Activated CD4-positive, alpha-beta T cell treated with anti-CD3 and anti-CD28 coated beads, Interleukin-2, amount 10 ng/mL, durations not matched to agents 24 days and 14 days (primary cell): ENCODE measurements around the gene SERPIND1. TPM values are rescaled to one million over a fixed set of nuclear protein-coding genes. Genes with fewer than 3 reads are reported as not detected.
"Not testable (repeated sequence)": the region's sequence is repeated elsewhere in the genome, so short reads cannot be mapped to it uniquely, and the experiment has no call there.

Experiments
- DNase-seq: peaks from one replicate; pipeline ENCODE4 v3.0.0; 2022
- H3K27ac Mint-ChIP-seq: one replicate; pipeline ENCODE4 v1.8.0; 2022; ENCODE audit warnings: mild to moderate bottlenecking, mixed read lengths
- H3K27me3 Mint-ChIP-seq: one replicate; pipeline ENCODE4 v1.8.0; 2022; ENCODE audit warnings: mixed read lengths
- H3K36me3 Mint-ChIP-seq: one replicate; pipeline ENCODE4 v1.8.0; 2022; ENCODE audit warnings: low read depth, mild to moderate bottlenecking, mixed read lengths
- H3K4me1 Mint-ChIP-seq: one replicate; pipeline ENCODE4 v1.8.0; 2021; ENCODE audit warnings: mixed read lengths
- H3K4me3 Mint-ChIP-seq: one replicate; pipeline ENCODE4 v1.8.0; 2022; ENCODE audit warnings: mild to moderate bottlenecking, moderate library complexity, mixed read lengths
- H3K9me3 Mint-ChIP-seq: one replicate; pipeline ENCODE4 v1.8.0; 2021; ENCODE audit warnings: mixed read lengths
- intact Hi-C: fragments of 100-400 bp; cut with micrococcal nuclease; formaldehyde crosslinking; loops from one replicate; pipeline ENCODE4 v1.15.1; 2023
- total RNA-seq: library from RNA; stranded (reverse); gene quantifications from 2 replicates; pipeline ENCODE4 v1.2.3, GENCODE V29; 2022

The SERPIND1 gene, protein sequence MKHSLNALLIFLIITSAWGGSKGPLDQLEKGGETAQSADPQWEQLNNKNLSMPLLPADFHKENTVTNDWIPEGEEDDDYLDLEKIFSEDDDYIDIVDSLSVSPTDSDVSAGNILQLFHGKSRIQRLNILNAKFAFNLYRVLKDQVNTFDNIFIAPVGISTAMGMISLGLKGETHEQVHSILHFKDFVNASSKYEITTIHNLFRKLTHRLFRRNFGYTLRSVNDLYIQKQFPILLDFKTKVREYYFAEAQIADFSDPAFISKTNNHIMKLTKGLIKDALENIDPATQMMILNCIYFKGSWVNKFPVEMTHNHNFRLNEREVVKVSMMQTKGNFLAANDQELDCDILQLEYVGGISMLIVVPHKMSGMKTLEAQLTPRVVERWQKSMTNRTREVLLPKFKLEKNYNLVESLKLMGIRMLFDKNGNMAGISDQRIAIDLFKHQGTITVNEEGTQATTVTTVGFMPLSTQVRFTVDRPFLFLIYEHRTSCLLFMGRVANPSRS
- not detected in 2 replicates for total RNA-seq

DNA sequence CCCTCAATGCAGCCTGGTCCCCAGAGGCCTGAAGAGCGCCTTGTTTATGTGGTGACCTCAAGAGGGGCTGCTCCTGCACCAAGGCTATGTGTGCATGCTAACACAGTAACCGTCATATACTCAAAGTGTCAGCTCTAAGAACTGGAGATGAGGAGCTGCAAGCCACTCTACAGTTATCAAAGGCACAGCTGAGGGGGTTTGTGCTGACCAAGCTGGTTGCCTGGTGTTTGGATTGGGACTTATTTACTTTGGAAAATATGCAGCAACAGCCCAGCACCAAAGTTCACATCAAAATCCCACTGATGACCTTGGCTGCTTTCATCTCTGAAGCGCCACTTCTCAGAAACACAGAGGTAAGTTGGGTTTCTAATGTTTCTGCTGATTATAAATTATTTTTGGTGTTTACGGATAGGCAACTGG, at the start of gene SERPIND1:
Gene SERPIND1 (plus strand): TSS at position 321 of the 420 bp plus-strand sequence. CDS start 5,200 bp downstream, outside the sequence.
- Mint-ChIP-seq H3K4me1 (peaks cover 5% of the 10 kb centered on the region), H3K27me3 (no peaks in the 10 kb centered on the region), H3K27ac (no peak within 1 kb of the TSS), H3K4me3 (no peak within 1 kb of the TSS), H3K9me3 (no peaks in the 10 kb centered on the region), H3K36me3 (peaks cover 11% of the 10 kb centered on the region)
- no peak for DNase-seq
- intact Hi-C loops = no loop called here

DNA sequence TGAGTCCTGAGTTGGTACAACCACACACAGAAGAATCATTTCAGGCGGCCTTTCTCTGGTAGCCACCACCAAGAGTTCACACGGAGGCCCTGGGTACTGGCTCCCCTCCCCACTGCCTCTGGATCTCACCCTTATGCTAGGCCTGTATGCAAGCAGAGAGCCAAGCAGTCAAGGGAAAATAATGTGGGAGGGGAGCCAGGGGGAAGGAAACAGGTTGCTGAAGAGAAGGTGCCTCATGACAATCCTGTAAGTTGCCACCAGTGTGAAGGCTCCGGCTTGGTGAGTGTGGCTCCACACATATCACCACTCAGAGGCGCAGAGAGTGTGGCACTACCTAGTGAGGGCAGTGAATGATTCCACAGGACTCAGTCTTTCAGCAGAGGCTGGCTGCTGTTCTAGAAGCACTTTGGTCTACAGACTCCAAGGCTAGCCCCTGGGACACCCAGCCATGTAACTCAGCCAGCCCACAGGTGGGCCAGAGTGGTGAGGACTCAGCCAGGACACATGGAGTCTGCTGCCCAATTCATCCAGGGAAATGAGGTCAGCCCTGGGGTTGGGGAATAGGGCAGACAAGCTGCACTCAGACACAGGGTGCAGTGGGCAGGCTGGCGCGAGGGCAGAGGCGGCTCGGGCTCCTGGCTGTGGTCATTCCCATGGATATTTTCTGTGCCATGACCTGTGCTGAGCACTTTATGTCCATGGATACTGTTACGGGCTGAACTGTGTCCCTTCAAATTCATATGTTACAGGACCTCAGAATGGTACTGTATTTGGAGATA, 49.0 kb upstream of the SERPIND1 start:
- Mint-ChIP-seq H3K27ac (no peak overlapping the region), H3K27me3 (no peaks in the 10 kb centered on the region), H3K4me3 (no peak overlapping the region), H3K4me1 (no peaks in the 10 kb centered on the region), H3K36me3 (peaks cover 17% of the 10 kb centered on the region), H3K9me3 (no peaks in the 10 kb centered on the region)
- DNase-seq = no peak
- intact Hi-C loops = no loop called here

DNA sequence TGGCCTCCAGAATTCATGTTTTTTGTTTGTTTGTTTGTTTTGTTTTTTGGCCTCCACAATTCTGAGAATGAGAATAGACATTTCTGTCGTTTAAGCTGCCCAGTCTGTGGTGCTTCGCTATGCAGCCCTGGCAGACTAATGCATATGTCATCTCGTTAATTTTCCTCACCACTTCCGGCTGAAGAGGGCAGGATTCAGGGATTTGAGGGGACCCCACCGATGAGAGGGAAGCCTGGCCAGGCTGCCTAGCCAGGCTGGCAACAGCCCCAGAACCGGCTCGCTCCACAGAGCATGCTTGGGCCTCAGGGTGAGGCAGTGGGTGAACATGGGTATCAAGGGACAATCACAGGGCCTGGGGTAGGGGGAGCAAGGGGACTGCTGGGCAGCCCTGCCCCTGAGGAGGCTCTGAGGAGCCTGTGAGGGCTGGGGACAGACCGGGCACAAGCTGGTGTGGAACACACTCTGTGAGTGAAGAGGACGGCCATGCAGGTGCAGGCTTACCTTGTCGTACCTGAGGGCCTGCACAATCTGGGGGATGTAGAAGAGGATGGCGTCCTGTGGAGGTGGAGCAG, 47.8 kb upstream of the SERPIND1 start:
- no peak overlapping the region for H3K4me3 Mint-ChIP-seq
- no peak overlapping the region for H3K27ac Mint-ChIP-seq
- no peaks in the 10 kb centered on the region for H3K27me3 Mint-ChIP-seq
- H3K4me1 Mint-ChIP-seq = no peaks in the 10 kb centered on the region
- no peaks in the 10 kb centered on the region for H3K9me3 Mint-ChIP-seq
- H3K36me3 Mint-ChIP-seq = peaks cover 17% of the 10 kb centered on the region
- intact Hi-C loops = no loop called here
- DNase-seq = no peak

DNA sequence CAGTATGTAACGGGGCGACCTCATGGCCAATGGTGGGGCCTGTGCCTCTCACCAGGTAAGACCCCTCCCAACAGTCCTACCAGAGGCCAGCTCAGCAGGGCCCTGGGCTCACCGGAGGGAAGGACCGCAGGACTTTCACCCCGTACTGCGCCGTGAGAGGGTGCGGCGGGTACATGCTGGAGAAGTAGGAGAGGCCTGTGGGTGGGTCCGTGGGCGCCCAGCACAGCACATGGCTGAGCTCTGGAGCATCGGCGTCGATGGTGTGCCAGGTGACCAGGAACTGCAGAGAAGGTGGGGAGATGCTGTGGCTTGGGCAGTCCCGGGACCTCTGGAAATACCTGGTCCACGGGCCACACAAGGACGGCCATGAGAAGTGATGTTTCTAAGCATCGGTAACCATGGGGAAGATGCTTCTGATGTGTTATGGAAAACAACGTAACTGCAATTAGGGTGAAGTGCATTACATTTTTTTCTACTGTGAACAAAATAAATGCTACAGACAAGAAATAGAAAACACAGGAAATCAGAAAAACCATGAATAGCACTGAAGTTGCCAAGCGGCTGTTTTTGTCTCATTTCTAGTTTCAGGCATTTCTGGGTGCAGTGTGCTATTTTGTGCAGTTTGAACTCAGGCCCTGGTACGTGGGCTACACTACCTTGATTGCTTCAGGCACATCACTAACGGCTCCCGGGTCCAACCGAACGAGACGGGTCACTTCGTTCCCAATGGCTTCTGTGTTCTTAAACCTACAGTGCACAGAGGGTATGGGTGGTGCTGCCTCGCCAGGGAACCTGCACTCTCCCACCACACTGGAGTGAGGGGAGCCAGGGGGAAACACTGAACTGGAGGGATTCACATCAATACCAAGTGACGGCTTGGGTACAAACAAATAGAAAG, 46.5 kb upstream of the SERPIND1 start:
- Mint-ChIP-seq H3K4me3 (no peak overlapping the region), H3K9me3 (no peaks in the 10 kb centered on the region), H3K27me3 (no peaks in the 10 kb centered on the region), H3K4me1 (no peaks in the 10 kb centered on the region), H3K27ac (no peak overlapping the region), H3K36me3 (peaks cover 14% of the 10 kb centered on the region)
- intact Hi-C loops = no loop called here
- no peak for DNase-seq

DNA sequence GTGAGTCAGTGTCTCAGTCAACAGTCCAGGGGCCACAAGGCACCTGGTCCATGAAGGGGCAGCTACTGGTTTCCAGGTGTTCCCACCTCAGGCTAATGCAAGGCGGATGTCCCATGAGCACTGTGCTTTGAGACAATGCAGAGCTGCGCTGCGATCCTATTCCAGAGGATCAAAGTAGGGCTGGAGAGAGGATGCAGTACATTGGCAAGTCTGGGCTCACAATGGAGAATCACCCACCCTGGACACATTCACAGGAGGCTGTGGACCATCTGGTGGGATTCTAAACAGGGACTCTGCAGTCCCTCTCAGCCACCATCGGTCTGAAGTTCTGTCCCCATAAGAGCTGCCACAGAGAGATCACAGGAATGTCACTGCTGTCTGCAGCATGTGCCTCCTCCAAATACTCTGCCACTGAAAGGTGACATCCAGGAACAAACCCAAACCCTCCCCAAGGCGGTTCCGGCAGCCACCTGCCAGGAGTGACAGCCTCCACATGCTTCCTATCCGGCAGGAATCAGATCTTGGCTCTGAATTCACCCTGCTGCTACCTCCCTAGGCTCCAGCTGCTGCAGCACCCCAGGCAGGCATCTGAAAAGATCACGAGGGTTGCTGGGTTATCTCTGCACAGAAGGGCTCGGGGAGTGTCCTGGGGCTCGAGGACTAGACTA, 45.3 kb upstream of the SERPIND1 start:
- intact Hi-C loops = no loop called here
- Mint-ChIP-seq H3K4me3 (no peak overlapping the region), H3K27ac (no peak overlapping the region), H3K27me3 (no peaks in the 10 kb centered on the region), H3K36me3 (peaks cover 14% of the 10 kb centered on the region), H3K4me1 (no peaks in the 10 kb centered on the region), H3K9me3 (no peaks in the 10 kb centered on the region)
- DNase-seq = no peak

DNA sequence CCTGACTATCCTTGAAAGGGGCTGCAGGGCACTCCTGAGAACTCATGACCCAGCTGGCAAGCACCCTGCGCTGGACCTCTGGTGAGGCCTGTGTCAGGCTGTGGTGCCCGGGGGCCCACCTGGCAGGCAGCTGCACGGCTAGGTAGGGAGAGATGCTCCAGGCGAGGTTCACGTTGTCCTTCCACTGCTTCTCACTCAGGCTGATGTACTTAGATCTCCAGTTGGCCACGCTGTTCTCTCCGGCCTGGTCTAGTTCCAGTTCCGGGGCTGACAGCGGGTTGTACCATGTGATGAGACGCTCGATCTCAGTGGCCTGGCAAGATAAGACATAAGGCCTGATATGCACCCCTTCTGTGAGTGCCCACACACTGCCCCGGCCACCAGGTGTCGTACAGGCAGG, 44.7 kb upstream of the SERPIND1 start:
- no peaks in the 10 kb centered on the region for H3K27me3 Mint-ChIP-seq
- no peak overlapping the region for H3K4me3 Mint-ChIP-seq
- H3K4me1 Mint-ChIP-seq = no peaks in the 10 kb centered on the region
- no peaks in the 10 kb centered on the region for H3K9me3 Mint-ChIP-seq
- intact Hi-C loops = no loop called here
- DNase-seq = no peak
- H3K36me3 Mint-ChIP-seq = peaks cover 14% of the 10 kb centered on the region
- no peak overlapping the region for H3K27ac Mint-ChIP-seq

DNA sequence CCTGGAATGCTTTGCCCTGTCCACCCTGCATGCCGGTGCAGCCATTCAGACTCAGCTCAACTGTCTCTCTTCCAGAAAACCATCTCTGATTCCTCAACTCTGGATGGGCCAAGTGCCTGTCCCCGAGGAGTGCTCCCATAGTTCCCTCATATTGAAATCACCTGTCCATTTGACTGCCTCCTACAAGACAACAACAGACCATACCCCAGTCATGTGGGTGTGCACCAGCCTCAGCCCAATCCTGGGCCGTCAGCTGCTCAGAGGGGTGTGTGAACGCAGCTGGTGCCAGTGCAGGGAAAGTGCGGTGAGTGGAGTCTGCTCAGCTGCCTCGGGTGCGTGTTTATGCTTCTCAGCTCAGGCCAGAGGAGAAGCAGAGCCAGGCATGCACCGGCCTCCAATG, 41.5 kb upstream of the SERPIND1 start:
- H3K4me3 Mint-ChIP-seq, H3K9me3 Mint-ChIP-seq, intact Hi-C loops, H3K27ac Mint-ChIP-seq, H3K27me3 Mint-ChIP-seq, H3K4me1 Mint-ChIP-seq, DNase-seq: not testable (repeated sequence)
- peaks cover 12% of the 10 kb centered on the region for H3K36me3 Mint-ChIP-seq

DNA sequence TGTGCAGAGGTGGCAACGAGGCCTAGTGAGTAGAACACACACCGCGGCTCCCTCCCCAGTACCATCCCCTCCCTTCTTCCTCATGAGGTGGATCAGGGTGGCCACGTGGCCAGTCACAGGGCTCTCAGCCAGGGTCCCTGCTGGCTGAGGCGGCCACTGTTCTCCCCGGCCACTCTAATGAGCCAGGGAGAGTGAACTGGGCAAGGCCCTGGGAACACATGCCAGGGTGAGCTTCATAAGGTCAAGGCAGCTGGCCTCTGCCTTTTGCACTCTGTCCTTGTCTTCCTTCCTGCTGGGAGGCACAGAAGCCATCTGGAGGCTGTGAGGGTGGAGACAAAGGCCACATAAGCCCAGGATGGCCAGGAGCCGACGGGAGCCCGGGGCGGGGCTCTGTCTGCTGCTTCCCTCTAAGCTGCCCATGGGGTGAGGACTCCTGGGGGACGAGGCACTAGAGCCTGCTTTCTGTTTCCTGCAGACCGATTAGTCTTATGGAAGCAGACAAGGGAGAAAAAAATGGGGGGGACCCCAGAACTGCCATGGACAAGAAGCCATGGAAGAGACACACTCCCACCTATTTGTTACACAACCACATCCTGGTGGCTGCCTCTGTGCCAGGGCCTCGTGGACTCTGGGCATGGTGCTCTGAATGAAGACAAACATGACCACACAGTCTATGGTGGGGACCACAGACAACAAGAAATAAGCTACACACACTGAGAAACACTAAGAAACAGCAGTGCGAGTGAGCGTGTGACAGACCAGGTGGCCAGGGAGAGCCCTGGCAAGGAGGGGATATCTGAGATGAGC, 38.4 kb upstream of the SERPIND1 start:
- H3K4me1 Mint-ChIP-seq, H3K27ac Mint-ChIP-seq, H3K4me3 Mint-ChIP-seq, intact Hi-C loops, H3K9me3 Mint-ChIP-seq, H3K27me3 Mint-ChIP-seq, DNase-seq: not testable (repeated sequence)
- peaks cover 13% of the 10 kb centered on the region for H3K36me3 Mint-ChIP-seq

DNA sequence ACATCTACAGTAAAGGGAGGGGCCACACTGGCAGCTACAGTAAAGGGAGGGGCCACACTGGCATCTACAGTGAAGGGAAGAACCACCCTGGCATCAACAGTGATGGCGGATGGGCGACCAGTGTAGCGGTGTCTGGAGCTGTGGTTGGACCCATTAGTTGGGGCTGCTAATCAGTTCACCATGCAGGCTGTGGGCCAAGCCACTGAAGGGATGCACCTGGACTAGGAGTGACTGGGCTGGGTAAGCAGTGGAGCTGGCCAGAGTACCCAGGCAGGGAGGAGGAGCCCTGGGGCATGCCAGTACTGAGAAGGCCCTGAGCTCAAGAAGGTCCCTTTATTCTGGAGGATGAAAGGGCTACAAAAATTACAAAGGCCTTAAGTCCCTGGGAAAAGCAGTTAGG, 37.0 kb upstream of the SERPIND1 start:
- H3K4me3 Mint-ChIP-seq, H3K27me3 Mint-ChIP-seq, H3K27ac Mint-ChIP-seq, intact Hi-C loops, DNase-seq, H3K4me1 Mint-ChIP-seq, H3K9me3 Mint-ChIP-seq: not testable (repeated sequence)
- peaks cover 16% of the 10 kb centered on the region for H3K36me3 Mint-ChIP-seq

DNA sequence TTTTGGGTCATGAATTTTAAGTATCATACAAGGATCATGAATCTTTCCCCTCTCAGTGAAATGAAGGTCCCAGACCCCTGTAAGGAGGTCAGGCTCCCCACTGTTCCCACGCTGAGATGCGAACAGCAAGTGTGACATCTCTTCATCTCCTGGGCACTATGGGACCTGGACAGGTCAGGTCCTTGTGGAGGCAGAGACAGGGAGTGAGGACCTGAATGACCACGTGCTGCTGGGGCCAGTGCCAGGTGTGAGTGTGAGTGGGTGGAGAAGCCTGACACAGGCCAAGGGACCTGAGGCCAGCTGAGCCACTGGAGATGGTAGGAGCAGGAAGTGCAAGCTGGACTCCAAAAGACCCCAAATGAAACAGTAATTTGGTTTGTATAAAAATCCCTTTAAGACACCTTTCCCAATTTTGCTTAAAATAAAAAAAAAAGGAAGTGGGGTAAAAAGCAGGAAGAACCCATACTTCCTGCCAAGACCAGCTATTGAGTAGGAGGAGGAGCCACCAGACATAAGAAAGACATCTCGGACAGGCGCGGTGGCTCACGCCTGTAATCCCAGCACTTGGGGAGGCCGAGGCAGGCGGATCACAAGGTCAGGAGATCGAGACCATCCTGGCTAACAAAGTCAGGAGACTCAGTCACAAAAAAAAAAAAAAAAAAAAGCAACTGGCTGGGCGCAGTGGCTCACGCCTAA, 35.4 kb upstream of the SERPIND1 start:
- no peaks in the 10 kb centered on the region for H3K27me3 Mint-ChIP-seq
- H3K27ac Mint-ChIP-seq = no peak overlapping the region
- peaks cover 23% of the 10 kb centered on the region for H3K36me3 Mint-ChIP-seq
- H3K4me3 Mint-ChIP-seq = no peak overlapping the region
- peaks cover 7% of the 10 kb centered on the region for H3K4me1 Mint-ChIP-seq
- no peaks in the 10 kb centered on the region for H3K9me3 Mint-ChIP-seq
- intact Hi-C loops = no loop called here
- no peak for DNase-seq

DNA sequence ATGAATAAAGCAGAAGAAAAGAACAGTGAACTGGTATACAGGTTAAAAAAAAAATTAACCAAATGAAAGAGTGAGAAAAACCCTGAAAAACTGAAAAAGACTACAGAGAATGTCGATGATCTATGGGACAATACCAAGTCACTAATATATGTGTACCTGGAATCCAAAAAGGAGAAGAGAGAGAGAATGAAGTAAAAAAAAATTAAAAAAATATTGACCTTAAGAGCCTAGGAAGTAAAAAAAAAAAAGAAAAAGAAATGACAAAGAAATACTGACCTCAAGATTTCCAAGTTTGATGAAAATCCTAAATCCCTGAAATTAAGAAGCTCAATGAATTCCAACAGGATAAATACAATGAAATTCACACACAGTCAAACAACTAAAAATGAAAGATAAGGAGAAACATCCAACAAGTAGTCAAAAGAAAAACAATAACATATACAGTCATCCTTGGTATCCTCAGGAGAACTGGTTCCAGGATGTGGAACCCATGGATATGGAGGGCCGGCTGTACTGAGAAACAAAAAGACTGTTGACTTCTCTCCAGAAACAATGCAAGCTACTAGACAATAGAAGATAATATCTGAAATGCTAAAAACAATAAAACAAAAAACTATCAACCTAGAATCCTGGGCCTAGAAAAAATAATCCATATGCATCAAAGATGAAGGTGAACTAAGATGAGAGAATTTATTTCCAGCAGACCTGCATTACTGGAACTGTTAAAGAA, 33.5 kb upstream of the SERPIND1 start:
- no peaks in the 10 kb centered on the region for H3K9me3 Mint-ChIP-seq
- H3K36me3 Mint-ChIP-seq = peaks cover 31% of the 10 kb centered on the region
- no peaks in the 10 kb centered on the region for H3K27me3 Mint-ChIP-seq
- intact Hi-C loops = no loop called here
- no peak for DNase-seq
- no peak overlapping the region for H3K4me3 Mint-ChIP-seq
- no peak overlapping the region for H3K27ac Mint-ChIP-seq
- H3K4me1 Mint-ChIP-seq = peaks cover 7% of the 10 kb centered on the region
